Muscle of arm (tissue), 12 donors: Measurements from ENCODE around the gene ADGRB3. TPM values are rescaled to one million over a fixed set of nuclear protein-coding genes. Genes with fewer than 3 reads are reported as not detected.
"Not testable (repeated sequence)": the region's sequence is repeated elsewhere in the genome, so short reads cannot be mapped to it uniquely, and the experiment has no call there.

Experiments used
- DNase-seq: peaks from one replicate; pipeline ENCODE4 v3.0.0-alpha.2; 2013
- polyA plus RNA-seq, 12 donors: library from polyadenylated mRNA; unstranded; fragments of 120-200 nt; gene quantifications; one replicate each; pipeline ENCODE4 v1.2.1, GENCODE V29; 2013; ENCODE audit not compliant: insufficient read length in 12 of 12

The ADGRB3 gene
- polyA plus RNA-seq, 12 donors: 0.65 to 6.4 (median 1.3) TPM; not detected in 1

DNA sequence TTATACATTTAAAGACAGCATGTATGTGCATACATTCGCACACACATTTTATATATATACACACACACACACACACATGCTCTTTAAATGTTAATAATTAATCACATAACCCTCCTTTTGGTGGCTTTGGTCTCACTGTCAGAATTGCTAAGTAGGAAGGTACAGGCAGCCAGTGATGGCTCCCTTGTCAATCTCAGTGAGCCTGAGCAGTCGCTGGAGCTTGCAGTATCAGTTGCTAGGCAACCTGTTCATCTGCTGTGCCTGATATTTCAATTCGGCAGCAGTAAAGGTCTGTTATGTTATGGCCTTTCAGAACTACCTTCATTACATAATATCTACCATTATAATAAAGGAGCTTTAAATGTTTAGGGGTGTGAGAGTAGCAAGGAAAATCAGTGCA lies 787.4 kb downstream of the ADGRB3 start:
- DNase-seq: no peak

DNA sequence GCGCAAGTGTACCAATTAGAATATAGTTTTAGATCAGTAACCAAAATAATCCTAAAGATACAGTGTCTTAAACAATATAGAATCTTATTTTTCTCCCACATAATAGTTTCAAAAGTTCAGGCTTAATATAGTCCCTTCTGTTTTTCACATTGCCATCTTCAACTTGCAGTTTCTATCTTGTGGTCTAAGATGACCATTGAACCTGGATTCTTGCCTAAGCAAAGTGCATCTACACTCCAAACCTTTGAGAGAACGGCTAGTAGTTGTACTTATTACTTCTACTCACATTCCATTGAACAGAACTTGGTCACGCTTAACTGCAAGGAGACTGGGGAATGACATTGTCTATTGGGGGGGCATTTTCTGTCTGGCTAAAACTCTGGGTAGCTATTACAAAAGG lies 788.7 kb downstream of the ADGRB3 start:
- no peak for DNase-seq

DNA sequence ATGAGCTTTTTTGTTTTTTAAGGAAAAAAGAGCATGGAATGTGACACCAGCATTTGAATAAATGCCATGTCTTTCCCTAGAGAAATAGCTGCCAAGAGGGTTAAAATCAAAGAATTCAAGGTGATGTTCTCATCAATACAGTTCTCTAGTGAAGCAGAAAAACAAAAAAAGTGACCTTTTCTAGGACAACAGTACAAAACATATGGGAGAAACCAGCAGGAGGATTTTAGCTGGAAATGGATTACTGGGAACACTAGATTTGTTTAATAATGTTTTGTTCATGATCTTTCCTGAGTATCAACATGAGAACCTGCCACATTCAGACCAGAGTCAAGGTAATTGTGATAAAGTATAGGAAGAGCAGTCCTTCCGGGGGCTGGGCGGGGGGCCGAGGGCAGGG lies 789.5 kb downstream of the ADGRB3 start:
- no peak for DNase-seq

DNA sequence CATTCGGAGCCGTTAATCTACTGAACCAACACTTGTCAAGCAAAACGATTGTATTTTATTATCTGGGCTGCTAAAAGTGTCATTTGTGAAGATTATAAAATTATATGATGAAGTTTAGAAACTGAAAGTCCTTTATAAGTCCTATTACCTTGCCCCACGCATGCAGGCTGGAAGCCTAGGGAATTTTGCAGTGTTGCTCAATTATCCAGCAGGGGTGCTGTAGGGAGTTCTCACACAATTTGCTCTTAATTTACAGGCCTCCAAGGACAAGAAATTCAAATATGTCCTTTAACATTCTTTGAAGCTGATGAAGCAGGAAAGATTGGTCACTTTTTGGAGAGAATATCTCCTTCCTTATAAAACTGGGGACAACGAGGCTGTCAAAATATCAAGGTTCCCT lies 792.8 kb downstream of the ADGRB3 start:
- DNase-seq: no peak

DNA sequence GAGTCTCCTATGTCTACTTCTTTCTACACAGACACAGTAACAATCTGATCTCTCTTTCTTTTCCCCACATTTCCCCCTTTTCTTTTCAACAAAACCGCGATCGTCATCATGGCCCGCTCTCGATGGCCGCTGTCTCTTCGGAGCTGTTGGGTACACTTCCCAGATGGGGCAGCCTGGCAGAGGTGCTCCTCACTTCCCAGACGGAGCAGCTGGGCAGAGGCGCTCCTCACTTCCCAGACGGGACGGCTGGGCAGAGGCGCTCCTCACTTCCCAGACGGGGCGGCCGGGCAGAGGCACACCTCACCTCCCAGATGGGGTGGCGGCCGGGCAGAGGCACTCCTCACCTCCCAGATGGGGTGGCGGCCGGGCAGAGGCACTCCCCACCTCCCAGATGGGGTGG lies 797.1 kb downstream of the ADGRB3 start:
- DNase-seq: not testable (repeated sequence)

DNA sequence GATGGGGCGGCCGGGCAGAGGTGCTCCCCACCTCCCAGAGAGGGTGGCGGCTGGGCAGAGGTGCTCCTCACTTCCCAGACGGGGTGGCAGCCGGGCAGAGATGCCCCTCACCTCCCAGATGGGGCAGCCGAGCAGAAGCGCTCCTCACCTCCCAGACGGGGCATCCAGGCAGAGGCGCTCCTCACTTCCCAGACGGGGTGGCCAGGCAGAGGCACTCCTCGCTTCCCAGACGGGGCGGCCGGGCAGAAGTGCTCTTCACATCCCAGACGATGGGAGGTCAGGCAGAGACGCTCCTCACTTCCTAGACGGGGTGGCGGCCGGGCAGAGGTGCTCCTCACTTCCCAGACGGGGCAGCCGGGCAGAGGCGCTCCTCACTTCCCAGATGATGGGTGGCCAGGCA lies 798.0 kb downstream of the ADGRB3 start:
- DNase-seq: not testable (repeated sequence)

DNA sequence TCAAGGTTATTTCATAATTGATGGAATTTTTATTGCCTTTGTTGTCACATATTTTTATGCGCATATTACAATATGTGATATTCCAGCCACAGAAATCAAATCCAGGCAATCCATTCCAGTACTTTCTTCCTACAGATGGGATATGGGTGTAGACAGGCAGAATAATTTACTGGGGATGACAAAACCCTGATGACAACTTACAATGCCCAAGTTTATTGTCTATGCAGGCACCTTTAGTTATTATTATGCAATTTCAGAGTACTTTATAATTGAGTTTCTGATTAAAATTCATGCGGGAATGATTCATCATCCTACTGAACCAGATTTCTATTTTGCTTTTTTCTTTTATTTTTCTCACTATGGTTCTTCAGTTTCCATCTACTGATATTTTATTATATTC lies 803.0 kb downstream of the ADGRB3 start:
- no peak for DNase-seq
